ENCODE data around the gene SPATA19.

SPATA19 gene, protein sequence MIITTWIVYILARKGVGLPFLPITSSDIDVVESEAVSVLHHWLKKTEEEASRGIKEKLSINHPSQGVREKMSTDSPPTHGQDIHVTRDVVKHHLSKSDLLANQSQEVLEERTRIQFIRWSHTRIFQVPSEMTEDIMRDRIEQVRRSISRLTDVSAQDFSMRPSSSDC

DNA sequence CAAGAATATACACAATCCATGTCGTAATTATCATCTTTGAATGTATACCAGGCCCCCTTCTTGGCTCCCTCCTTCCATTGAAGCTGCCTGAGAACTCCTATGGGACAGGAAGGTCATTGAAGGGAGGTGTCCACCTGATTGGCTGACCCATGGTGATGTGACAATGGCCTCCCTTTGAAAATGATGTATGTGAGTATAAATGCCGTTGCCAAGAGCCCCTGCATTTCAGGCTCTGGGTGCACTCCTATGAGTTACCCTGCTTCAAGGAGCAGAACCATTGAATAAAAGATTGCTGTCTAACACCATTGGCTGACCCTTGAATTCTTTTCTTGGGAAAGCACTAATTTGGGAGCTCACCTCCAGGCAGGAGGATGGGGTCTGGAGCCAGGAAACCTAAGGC lies at the start of gene SPATA19:
Gene SPATA19, minus strand, starts transcription at position 101 of the 400 bp plus-strand sequence. Its CDS starts 67 bp downstream, at position 34.
- TF ChIP-seq, protein P1, sequence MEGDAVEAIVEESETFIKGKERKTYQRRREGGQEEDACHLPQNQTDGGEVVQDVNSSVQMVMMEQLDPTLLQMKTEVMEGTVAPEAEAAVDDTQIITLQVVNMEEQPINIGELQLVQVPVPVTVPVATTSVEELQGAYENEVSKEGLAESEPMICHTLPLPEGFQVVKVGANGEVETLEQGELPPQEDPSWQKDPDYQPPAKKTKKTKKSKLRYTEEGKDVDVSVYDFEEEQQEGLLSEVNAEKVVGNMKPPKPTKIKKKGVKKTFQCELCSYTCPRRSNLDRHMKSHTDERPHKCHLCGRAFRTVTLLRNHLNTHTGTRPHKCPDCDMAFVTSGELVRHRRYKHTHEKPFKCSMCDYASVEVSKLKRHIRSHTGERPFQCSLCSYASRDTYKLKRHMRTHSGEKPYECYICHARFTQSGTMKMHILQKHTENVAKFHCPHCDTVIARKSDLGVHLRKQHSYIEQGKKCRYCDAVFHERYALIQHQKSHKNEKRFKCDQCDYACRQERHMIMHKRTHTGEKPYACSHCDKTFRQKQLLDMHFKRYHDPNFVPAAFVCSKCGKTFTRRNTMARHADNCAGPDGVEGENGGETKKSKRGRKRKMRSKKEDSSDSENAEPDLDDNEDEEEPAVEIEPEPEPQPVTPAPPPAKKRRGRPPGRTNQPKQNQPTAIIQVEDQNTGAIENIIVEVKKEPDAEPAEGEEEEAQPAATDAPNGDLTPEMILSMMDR (IDR thresholded peaks at IDR 0.05; ENCODE audit: control insufficient read depth, insufficient read depth, low read depth, low read length, missing control alignments), result no peak

DNA sequence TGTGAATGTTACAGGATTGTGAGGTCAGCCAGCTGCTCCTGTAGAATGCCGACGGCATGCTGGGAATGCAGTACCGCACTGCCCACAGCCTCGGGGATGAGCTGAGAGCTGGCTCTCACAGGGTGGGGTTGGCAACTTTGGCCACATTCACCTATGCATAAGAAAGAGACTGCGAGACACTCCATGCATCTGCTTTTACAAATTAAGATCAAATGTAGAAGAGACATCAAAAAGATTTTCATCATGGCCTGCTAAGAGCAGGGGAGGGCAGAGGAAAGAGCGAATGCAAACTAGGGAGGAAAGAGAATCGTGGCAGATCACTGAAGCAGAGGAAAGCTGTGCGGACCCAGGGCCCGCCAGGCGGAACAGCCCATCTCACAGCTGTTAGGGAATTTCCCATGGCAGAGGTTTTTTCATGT lies 49.8 kb upstream of the SPATA19 start:
- DNase-seq (ENCODE audit: low read depth), result no peak
- no peak overlapping the region for H3K4me3 ChIP-seq (ENCODE audit: control insufficient read depth, low read depth, low read length)
- TF ChIP-seq, protein P1 (IDR thresholded peaks at IDR 0.05; ENCODE audit: control insufficient read depth, insufficient read depth, low read depth, low read length, missing control alignments), result no peak

More for the DNA sequence above, at the start of gene SPATA19:
- no peak for DNase-seq (ENCODE audit: low read depth)
- no peak within 1 kb of the TSS for H3K4me3 ChIP-seq (ENCODE audit: control insufficient read depth, low read depth, low read length)

DNA sequence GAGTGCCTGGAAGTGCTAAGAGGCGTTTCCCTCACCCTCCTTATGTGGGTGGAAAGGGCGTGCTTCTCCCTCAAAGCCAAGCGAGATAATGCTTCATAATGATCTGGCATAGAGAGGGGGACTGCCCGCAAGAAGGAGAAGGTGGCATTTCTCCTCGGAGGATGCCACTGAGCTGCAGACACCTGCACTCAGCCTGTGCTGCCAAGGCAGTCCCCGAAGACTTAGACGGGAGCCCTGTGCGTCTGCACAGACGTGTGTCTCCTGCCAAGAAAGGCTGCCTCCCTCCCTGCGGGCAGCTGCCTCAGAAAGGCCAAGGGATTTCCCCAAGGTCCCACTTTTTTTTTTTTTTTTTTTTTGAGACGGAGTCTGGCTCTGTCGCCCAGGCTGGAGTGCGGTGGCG lies 48.1 kb upstream of the SPATA19 start:
- TF ChIP-seq, protein P1 (IDR thresholded peaks at IDR 0.05; ENCODE audit: control insufficient read depth, insufficient read depth, low read depth, low read length, missing control alignments), result no peak
- H3K4me3 ChIP-seq (ENCODE audit: control insufficient read depth, low read depth, low read length), result no peak overlapping the region
- DNase-seq (ENCODE audit: low read depth), result no peak

DNA sequence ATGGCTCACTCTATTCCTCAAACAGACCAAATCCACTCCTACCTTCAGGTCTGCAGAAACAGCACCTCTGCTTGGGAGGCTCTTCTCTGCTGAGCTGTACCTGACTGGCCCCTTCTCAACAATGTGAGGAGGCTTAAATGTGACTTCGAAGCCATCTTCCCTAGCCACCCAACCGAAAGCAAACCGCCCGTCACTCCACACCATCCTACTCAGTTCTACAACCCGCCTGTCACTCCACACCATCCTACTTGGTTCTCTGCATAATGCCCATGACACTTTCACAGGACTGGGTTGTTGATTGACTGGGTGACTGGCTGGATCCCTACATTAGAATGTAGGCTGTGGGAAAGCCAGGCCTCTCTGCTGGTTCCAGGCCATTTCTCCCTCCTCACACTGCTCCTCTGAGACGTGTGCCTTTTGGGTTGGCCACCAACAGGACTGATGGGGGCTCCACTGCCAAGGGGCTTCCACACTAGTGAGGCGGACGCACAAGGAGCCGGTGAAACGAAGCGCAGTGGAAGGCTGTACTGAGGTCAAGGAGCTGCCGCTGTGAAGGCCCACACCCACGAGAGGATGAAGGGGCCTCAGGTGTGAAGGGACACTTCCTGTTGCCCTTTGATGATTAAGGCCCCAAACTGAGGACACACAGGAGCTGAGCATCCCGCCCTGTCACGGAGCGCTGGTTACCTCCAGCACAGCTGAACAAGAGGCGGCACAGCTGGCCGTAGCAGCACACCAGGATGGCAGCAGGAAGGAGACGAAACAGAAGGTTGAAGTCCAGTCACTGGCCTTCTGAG lies 47.5 kb upstream of the SPATA19 start:
- H3K4me3 ChIP-seq (ENCODE audit: control insufficient read depth, low read depth, low read length), result no peak overlapping the region
- no peak for DNase-seq (ENCODE audit: low read depth)
- TF ChIP-seq, protein P1 (IDR thresholded peaks at IDR 0.05; ENCODE audit: control insufficient read depth, insufficient read depth, low read depth, low read length, missing control alignments), result no peak

DNA sequence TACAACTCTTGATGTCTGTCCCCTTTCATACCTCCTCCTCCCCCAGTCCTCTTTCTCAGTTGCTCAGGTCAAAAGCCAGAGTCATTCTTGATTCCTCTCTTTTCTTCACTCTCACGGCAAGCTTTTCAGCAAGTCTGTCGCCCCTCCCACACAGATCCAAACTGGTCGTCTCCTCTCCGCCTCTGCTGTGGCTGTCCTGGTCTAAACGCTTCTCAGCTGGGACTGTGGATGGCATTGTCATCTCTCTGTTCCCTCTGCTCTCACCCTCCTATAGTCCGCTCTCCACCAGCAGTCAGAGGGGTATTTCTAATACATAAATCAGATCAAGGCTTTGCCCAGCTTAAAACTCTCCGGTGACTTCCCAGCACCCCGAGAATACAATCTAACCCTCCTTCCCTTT lies 46.8 kb upstream of the SPATA19 start:
- TF ChIP-seq, protein P1 (IDR thresholded peaks at IDR 0.05; ENCODE audit: control insufficient read depth, insufficient read depth, low read depth, low read length, missing control alignments), result no peak
- no peak for DNase-seq (ENCODE audit: low read depth)
- H3K4me3 ChIP-seq (ENCODE audit: control insufficient read depth, low read depth, low read length), result no peak overlapping the region

DNA sequence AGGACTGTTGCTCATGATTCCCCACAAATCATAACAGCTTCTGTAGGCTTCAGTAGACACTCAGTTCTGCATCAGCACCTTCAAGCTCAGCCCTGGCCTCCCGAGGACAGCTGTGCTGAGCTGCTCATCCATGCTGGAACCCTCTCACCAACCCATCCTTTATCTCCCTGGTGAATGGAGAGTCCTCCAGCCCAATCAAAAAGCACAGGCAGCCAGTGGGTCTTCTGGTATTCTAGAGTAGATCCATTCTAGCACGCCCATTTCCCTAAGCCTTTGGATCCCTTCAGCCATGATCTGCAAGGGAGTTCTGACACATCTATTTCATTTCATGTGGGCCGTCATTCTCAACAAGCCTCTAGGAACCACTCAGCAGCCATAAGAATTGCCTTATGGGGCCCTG lies 44.6 kb upstream of the SPATA19 start:
- TF ChIP-seq, protein P1 (IDR thresholded peaks at IDR 0.05; ENCODE audit: control insufficient read depth, insufficient read depth, low read depth, low read length, missing control alignments), result no peak
- H3K4me3 ChIP-seq (ENCODE audit: control insufficient read depth, low read depth, low read length), result no peak overlapping the region
- no peak for DNase-seq (ENCODE audit: low read depth)
